DMS79 treated with DMSO at 0.1 percent for 48 hours (cell line): ENCODE data around the gene ACSL3.
A peak's percentile ranks its signal among the peaks of the same experiment; 100 is the strongest.

Source experiments
- DNase-seq: peaks from one replicate; lab custom pipeline; 2025; lab: John Stamatoyannopoulos, UW

Gene ACSL3

DNA sequence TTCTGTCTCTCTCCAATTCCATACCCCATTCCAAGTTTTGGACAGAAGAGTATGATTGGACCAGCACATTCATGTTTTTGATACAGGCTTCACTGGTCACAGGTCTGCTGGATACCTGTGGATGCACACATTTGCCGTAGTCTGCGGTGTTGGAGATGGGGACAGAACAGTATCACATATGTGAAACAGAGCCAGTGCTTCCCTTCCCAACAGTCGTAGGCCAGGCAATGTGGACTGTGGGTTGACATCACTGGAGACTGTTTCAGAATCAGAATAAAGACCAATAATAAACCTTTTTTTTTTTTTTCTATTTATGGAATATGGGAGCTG, 18.7 kb downstream of the ACSL3 start:
- DNase-seq, result no peak

DNA sequence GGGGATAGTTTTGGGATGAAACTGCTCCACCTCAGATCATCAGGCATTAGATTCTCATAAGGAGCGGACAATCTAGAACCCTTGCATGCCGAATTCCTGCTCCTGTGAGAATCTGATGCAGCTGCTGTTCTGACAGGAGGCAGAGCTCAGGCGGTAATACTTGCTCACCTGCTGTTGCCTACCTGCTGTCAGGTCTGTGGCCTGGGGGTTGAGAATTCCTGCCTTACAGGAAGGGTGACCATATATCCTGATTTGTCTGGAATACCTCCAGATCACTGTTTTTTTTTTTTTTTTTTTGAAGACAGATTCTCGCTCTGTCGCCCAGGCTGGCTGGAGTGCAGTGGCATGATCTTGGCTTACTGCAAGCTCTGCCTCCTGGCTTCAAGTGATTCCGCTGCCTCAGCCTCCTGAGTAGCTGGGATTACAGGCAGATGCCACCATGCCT, 21.7 kb downstream of the ACSL3 start:
- no peak for DNase-seq

DNA sequence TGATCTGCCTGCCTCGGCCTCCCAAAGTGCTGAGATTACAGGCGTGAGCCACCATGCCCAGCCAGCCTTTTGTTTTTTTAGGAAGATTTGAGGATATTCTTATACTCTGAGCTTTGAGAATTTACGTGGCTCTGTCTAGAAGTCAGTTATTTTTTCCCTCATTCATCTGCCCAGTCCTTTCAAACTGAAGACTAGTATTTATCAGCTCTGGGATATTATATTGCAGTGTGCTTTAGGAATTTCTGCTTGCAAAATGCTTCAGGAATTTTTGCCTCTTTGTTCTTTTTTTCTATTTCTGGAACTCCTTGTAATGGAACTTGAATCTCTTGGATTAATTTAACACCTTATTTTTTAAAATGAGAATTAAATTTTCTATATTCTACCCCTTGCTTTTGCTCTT, 22.6 kb downstream of the ACSL3 start:
- no peak for DNase-seq

DNA sequence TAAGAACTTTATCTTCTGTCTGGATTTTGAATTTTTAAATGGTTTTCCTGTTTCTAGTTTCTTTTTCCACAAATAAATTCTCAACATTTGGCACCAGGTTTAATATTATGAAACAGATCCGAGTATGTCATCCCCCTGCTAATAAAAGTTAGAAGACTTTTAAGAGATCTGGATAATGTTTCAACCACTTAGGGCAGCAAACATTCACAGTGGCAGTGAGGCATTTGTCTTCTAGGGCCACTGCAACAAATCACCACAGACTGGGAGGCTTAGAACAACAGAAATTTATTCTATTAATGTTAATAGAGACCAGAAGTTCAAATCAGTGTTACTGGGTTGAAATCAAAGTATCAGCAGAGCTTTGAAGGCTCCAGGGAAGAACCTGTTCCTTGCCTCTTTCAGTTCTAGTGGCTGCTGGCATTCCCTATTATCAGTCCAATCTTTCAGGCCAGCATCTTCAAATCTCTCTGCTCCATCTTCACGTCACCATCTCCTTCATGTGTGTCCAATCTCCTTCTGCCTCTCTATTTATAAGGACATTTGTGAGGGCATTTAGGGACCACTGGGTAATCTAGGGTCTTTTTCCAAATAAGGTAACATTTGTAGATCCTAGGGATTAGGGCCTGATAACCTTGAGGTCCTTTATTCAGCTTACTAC, 23.4 kb downstream of the ACSL3 start:
- peak; percentile 35 for DNase-seq

DNA sequence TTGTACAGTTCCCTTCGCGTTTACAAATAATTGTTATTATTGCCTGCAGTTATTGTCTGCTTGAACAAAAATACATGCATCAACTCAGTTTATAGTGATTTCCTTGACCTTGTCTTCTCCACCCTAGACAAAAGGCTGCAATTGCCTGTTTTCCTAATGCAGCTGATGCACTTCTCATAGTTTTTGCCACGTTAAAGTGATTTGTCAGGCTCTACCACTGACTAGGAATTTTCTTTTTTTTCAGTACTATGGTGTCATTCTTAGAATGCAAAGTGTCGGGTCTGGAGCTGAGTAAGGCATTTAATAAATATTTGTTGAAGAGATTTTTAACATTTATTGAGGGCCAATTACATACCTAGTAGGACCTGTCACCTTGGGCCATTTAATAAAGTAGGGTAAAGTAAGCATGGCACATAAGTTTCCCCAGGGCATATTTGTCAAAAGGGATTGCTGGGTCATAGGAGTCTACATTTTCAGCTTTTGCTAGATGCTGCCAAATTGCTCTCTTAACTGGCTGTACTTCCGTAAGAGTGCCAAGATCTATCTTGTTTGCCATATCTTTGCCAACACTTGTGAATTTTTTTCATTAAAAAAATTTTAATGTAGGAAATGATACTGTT, 24.1 kb downstream of the ACSL3 start:
- DNase-seq, result peak; percentile 33

DNA sequence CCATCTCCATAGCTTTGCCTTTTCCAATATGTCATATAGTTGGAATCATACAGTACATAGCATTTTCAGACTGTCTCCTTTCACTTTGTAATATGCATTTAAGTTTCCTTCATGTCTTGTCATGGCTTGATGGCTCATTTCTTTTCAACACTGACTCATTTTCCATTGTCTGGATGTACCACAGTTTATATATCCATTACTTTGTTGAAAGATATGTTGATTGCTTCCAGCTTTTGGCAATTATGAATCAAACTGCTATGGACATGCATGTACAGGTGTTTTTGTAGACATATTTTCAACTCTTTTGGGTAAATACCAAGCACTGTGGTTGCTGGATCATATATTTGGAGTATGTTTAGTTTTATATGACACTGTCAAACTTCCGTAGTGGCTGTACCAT, 26.3 kb downstream of the ACSL3 start:
- no peak for DNase-seq

DNA sequence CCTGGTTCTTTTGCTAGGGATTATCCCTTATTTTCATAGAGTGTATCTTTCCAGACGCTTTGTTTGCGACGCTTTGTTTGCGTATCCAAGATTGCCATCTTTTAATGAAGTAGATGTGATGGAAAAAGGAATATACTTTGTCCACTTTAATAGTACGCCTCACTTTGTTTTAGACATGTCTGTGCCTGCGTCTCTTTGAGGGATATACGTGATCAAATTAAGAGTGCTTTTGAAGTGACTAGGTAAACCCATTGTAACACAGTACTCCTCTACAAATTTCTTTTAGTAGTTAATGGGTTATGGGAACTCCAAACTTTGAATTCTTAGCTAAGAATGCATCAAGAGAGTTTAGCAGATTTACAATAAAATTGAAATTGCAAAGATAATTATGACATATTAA, 27.9 kb downstream of the ACSL3 start:
- DNase-seq, result no peak

DNA sequence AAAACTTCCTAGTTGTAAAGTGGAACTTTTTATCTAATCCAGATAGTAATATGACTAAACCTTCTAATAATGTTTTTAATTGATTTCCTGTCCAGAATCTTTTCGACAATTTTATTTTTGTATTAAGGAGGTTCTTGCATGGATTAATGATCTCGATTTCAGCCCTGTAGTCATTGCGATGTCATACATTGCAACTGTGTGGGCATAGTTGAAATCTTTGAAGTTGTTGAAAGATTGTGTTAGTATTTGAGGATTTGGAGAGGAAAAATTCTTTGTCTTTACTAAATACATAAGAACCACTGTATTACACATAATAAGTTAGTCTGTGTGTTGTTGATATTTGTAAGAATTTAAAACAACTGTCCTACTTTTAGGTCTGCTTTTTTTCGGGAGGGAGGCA, 31.1 kb downstream of the ACSL3 start:
- no peak for DNase-seq

DNA sequence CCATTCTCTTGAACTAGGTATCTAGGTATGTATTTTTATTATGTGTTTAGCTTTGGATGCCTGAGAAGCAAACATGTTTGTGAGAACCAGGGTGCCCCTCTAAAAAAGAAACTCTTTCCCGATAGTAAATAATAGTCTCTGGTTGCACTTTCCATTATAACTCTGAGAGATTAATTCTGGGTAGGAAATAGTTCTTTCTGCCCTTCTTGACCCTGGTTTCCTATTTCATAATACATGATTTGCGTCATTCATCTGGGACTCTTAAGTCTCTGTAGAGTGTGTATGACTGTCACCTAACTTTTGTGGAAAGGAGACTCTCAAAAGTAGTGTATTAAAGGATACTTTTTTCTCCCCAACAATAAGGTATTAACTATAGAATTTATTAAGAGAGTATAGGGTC, 31.5 kb downstream of the ACSL3 start:
- no peak for DNase-seq

DNA sequence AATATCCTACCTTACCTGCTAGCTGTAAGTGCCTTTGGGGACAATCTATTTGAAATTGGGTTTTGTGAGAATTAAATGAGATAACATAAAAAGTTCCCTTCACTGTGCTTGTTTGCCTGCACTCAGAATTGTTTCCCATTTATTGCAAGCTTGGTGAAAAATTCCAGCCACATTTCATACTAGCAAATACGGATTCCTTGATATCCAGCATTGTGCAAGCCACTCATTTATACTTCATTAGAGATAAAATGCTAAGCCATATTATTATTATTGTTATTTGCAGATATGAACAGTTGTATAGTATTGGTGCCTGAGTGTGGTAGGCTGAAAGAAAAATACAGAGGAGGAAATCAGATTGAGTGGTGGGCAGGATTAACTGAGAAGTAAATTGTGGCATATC, 31.9 kb downstream of the ACSL3 start:
- DNase-seq, result no peak

DNA sequence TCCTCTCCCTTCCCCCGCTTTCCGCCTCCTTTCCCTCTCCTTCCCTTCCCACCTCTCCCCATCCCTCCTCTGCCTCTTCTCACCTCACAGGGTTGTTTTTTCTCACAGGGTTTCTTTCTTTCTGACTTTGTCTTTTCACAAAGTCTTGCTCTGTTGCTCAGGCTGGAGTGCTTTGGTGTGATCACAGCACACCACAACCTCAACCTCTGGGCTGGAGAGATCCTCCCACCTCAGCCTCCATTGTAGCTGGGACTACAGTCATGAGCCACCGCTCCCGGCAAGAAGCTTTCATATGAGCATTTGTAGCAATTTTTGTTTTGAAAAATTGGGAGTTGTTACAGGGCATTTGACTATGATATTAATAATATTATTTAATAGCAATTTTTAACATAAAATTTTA, 32.9 kb downstream of the ACSL3 start:
- no peak for DNase-seq

DNA sequence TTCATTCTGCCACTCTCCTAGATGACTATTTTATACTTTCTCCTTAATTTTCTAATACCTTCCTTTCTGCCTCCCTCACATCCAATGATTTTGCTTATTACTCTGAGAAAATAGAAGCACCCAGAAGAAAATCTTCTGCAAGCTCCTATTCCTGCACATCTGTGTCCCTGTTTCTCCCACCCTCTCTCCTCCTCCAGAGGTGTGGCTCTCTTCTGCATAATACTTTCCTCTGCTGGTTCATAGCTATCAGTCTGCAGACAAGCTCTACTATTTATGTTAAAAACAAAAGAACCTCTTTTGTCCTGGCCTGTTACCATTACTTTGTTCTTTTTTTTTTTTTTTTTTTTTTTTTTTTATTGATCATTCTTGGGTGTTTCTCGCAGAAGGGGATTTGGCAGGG, 34.3 kb downstream of the ACSL3 start:
- DNase-seq, result no peak

DNA sequence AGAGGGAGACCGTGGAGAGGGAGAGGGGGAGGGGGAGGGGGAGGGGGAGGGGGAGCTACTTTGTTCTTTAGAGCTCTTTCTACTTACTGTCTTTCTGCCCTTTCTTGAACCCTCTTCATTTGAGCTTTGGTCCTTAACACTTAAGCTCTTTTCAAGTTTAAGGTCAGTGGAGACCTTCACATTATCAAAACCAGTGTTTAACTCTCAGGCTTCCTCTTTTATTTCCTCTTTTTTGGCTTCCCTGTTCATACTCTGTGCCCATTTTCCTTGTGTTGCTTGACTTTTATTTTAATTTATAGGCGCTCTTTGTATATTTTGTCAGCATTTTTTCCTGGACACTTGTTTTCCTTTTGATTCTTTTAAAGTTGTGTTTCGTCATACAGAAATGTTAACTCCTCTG, 37.1 kb downstream of the ACSL3 start:
- DNase-seq, result no peak

DNA sequence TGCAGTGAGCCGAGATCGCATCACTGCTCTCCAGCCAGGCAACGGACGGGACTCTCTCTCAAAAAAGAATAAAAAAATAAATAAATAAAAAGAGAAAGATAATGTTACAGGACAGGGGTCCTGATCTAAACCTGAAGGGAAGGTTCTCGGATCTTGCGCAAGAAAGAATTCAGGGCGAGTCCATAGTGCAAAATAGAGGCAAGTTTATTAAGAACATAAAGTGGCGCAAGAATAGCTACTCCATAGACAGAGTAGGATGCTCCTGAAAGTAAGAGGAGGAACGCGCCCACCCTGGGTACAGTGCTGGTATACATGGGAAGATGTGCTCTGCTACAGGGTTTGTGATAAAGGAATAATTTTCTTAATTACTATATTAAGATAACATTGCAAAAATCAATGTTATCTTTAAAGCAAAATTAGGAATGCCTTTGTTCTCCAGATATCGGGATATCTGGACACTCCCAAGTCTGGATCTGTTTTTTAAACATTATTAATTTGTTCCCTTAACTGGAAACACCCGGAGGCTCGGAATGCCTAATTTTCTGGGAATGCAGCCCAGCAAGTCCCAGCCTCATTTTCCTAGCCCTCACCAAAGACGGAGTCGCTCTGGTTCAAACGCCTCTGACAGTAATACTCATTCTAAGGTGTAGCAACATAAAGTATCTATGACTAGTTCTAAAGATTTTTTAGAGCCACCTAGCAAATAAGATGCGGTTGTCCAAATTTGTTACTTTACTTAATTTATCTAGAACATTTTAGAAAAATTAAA, 38.8 kb downstream of the ACSL3 start:
- DNase-seq, result no peak

DNA sequence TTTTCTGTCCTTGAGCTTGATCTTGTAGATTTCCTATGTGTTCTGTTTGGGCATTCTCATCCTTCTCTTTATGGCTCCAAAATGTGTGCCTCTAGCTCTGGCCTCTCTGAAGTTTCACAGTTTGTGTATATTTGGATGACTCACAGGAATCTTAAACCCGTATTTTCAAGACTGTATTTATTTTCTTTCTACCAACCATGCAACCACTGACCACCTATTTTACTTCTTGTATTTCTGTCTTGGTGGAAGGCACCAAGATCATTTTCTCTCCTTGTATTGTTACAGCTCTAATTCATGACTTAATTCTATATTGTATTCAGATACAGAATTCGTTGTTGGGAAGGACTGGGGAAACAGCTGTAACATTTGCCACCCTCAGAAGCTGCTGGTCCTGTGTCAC, 39.5 kb downstream of the ACSL3 start:
- no peak for DNase-seq

DNA sequence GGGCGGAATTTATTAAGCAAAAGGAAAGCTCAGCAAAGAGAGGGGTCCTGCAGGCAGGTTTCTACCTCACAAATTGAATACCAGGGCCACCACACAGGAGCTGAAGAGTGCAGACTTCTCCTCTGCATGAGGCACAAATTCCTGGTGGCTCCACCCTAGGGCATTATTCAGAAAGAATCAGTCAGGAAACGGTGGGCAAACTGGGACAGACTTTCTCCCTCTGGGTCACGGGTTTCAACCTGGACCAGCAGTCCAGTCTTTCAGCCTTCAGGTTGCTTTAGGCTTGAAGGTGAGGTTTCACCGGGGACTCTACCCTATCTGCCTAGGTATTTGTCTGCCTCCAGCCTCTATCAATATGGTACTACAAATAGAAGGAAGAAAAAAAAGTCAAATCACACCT, 41.8 kb downstream of the ACSL3 start:
- DNase-seq, result no peak

DNA sequence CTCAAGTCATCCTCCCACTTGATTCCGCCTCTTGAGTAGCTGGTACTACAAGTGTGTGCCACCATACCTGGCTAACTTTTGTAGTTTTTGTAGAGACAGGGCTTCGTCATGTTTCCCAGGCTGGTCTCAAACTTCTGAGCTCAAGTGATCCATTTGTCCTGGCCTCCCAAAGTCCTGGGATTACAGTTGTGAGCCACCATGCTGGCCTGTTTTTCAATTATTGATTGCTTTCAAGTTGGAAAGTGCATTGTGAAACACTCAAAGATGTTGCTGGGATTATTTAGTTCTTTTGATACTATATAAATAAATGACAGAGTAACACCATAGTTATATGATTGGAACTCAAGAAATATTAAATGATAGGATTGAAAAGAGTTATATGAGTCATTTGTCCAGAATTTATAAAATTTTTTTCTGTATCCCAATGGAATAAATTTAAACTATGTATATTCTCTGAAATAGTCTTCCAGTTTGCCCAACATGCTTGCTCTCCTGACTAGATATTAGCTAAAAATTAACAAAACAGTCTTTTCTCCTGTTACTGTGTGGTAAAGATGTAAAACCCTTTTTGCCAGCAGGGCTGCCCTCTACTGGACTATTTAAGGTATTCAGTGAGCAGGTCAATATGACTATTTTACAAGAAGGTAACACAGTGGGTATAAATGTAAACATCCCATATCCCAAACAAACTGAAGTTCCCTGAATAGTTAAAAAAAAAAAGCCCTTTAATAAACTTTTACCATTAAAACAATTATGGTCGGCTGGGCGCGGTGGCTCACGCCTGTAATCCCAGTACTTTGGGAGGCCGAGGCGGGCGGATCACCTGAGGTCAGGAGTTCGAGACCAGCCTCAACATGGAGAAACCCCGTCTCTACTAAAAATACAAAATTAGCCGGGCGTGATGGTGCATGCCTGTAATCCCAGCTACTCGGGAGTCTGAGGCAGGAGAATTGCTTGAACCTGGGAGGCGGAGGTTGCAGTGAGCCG, 42.7 kb downstream of the ACSL3 start:
- DNase-seq, result no peak

DNA sequence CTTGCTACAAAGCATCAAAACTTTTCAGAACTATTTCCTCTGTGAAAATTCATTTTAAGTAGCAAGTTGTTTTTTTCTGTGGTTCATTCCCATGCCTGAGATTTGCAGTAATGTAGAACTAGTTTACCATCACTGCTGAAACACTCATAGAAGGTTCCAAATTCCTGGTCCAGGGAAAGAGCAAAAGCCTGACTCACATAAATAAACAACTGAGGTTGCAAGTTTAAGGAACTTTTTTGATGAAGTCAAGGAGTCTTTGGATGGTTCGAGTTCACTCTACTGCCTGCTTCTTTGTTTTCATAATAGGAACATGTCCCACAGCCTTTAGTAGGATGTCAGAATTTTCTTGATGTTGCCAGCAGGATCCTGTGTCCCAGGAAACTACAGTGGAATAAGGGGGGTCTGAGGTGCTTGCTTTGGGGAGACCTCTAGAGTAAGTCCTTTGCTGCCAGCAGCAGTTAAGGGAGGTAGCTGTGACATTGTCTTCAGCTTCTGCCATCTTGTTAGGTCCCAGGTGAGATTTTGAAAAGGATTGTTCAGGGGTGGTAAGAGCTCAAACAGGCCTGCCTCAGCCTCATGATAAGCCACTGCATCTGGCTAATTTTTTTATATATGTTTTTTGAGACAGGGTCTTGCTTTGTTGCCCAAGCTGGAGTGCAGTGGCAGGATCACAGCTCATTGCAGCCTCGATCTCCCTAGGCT, 43.9 kb downstream of the ACSL3 start:
- DNase-seq, result no peak

DNA sequence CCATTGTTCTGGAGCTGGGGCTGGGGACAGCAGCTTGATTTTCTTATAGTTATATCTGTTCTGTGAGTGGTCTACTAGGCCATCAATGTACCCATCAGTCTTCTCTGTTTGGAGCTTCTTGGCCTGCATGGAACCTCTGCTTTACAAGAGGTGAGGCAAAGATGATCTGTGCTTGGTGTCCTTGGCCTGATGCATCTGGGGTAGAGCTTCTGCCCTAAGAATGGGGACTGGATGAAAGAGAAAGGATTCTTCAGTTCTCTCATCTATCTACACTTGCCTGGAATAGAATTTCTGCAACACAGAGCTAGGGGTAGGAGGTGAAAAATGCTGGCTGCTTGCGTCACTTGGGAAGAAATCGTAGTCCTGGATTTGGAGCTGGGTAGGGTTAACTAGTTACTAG, 46.2 kb downstream of the ACSL3 start:
- no peak for DNase-seq

DNA sequence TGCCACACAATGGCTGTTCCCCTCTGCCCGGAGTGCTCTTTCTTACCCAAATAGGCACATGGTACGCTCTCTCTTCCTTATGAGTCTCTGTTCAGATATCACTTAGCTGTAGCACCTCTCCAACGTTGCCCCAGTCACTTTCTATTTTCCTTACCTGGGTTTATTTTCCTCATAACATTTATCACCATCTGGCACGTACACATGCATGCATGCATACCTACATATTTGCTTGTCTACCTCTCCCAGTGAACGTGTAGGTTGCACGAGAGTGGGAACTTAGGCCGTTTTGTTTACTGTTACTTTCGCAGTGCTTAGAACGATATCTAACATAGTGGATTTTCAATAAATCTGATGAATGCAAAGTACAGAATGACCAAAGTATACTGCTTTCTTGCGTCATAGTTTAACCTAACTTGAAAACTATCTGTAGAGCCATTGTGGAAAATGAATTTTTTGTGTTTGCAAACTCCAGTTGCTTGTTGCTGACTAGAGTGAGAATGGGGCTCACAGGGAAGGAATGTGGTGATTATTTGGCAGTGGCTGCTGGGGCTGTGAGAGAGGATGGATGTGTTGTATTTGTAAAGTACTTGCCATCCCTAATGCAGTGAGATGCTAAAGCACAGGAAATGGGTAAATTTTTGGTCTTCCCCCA, 47.1 kb downstream of the ACSL3 start:
- no peak for DNase-seq

DNA sequence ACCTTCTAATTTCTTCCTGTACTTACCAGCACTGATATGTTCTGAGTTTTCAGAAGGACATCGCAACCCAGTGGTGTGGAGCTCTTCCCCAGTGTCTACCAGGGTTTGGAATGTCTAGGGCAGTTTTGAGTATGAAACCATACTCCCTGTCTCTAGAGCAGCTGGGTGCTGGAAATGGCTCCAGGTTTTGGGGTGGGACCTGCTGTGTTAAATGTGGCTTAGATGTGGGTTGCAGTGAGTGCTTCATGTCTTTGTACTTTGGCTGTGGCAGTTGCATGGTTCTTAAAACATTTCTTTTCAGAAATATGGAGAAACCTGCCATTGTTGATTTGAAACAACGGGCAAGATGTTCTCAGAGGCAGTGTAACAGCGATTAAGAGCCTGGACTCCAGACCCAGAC, 48.5 kb downstream of the ACSL3 start:
- DNase-seq, result no peak
